Measurements from ENCODE around the gene RRP1B.

GRCh38 chr21:43733060-43733459 lies 73.7 kb downstream of the RRP1B start:
- TF ChIP-seq CTCF (IDR thresholded peaks at IDR 0.05; ENCODE audit: borderline replicate concordance, extremely low read depth, low read length, poor library complexity, severe bottlenecking) (no peak), EZH2 (IDR thresholded peaks at IDR 0.05; ENCODE audit: borderline replicate concordance, low read depth, low read length, severe bottlenecking) (no peak)
